Common myeloid progenitor, CD34-positive (primary cell): Measurements from ENCODE around the gene PHF12.
"Not testable (repeated sequence)": the region's sequence is repeated elsewhere in the genome, so short reads cannot be mapped to it uniquely, and the experiment has no call there.

ENCODE experiments used
- CTCF ChIA-PET: fragments of 350-600 bp; sonication (Branson Sonifier 250); formaldehyde crosslinking; loops from one replicate; lab custom pipeline; 2021; ENCODE audit warnings: antibody characterized with exemption; lab: Charles Lee
- POLR2A ChIA-PET: fragments of 350-600 bp; sonication (Branson Sonifier 250); formaldehyde crosslinking; loops from one replicate; lab custom pipeline; 2021; ENCODE audit warnings: antibody characterized with exemption; lab: Charles Lee
- DNase-seq, 3 donors: peaks; one replicate each; pipeline versions ENCODE4 v3.0.0 to v3.0.0-alpha.2; 2013
- H3K27ac ChIP-seq, 2 experiments: 1 replicate in 1 of 2; 2 replicates in 1 of 2; pipeline ENCODE4 v1.7.0; 2013; ENCODE audit warnings: inconsistent platforms in 2 of 2, low read length in 2 of 2, mild to moderate bottlenecking in 2 of 2, low read depth in 1 of 2, moderate library complexity in 1 of 2; ENCODE audit not compliant: severe bottlenecking in 2 of 2, insufficient read depth in 1 of 2, poor library complexity in 1 of 2
- H3K27me3 ChIP-seq, 5 experiments: replicated peaks in 2 of 5; 1 replicate in 3 of 5; 2 replicates in 2 of 5; pipeline versions ENCODE4 v1.6.1 to v1.7.0; 2013; ENCODE audit warnings: low read length in 4 of 5, mild to moderate bottlenecking in 2 of 5, moderate library complexity in 2 of 5, inconsistent platforms in 1 of 5; ENCODE audit not compliant: insufficient read depth in 5 of 5, control insufficient read depth in 4 of 5
- H3K36me3 ChIP-seq, 4 experiments: 1 replicate in 2 of 4; 2 replicates in 2 of 4; pipeline versions ENCODE4 v1.6.1 to v1.7.0; 2013; ENCODE audit warnings: low read length in 3 of 4, control low read depth in 1 of 4, mild to moderate bottlenecking in 1 of 4; ENCODE audit not compliant: control insufficient read depth in 4 of 4, insufficient read depth in 4 of 4
- H3K4me1 ChIP-seq, 4 experiments: 1 replicate in 3 of 4; 2 replicates in 1 of 4; pipeline versions ENCODE4 v1.6.1 to v1.7.1; 2013; ENCODE audit warnings: low read length in 3 of 4, mild to moderate bottlenecking in 3 of 4, control low read depth in 1 of 4, inconsistent platforms in 1 of 4, moderate library complexity in 1 of 4; ENCODE audit not compliant: control insufficient read depth in 4 of 4, insufficient read depth in 4 of 4; ENCODE audit errors: control extremely low read depth in 1 of 4
- H3K4me3 ChIP-seq, 7 experiments: 1 replicate in 4 of 7; 2 replicates in 3 of 7; pipeline versions ENCODE4 v1.5.1 to v1.7.0; 2013; ENCODE audit warnings: mild to moderate bottlenecking in 7 of 7, low read length in 6 of 7, moderate library complexity in 6 of 7, inconsistent platforms in 2 of 7, low read depth in 2 of 7, control low read depth in 1 of 7; ENCODE audit not compliant: insufficient read depth in 4 of 7, control insufficient read depth in 1 of 7; ENCODE audit errors: extremely low read depth in 1 of 7
- H3K9me3 ChIP-seq, 5 experiments: 1 replicate in 4 of 5; 2 replicates in 1 of 5; pipeline versions ENCODE4 v1.6.1 to v1.7.1; 2013; ENCODE audit warnings: low read length in 4 of 5, mild to moderate bottlenecking in 2 of 5, inconsistent platforms in 1 of 5, low read depth in 1 of 5, moderate library complexity in 1 of 5; ENCODE audit not compliant: control insufficient read depth in 4 of 5, insufficient read depth in 2 of 5; ENCODE audit errors: control extremely low read depth in 1 of 5
- WGBS: methylation state at CpG from one replicate; pipeline ENCODE4 v1.1.5; 2013; ENCODE audit not compliant: insufficient coverage; 5-methylcytosine and 5-hydroxymethylcytosine counted together

Gene PHF12

GRCh38 chr17:28907709-28908475, 43.4 kb downstream of the PHF12 start:
- 100% methylated on average over 1 of the region's 3 CpGs for WGBS
- POLR2A ChIA-PET, result interaction anchor here (2.8 kb wide), 1 partner anchor 18 kb away, joined by 9 read pairs; no protein-coding TSS in a partner anchor

GRCh38 chr17:28906706-28907438, 44.4 kb downstream of the PHF12 start:
- ChIA-PET POLR2A (interaction anchor here (2.8 kb wide), 1 partner anchor 19 kb away, joined by 9 read pairs; no protein-coding TSS in a partner anchor), CTCF (interaction anchor here (0.6 to 17.7 kb wide), 11 partner anchors 8 to 210 kb away, joined by 3 to 216 read pairs (median 4); partner anchors contain the start of gene FLOT2)
- Histone ChIP-seq H3K4me3 (no peak overlapping the region), H3K9me3 (no peaks in the 10 kb centered on the region), H3K27ac (no peak overlapping the region), H3K27me3 (no peaks in the 10 kb centered on the region), H3K36me3 (peaks cover 36 to 71% (median 58%) of the 10 kb centered on the region in 4 experiments), H3K4me1 (peaks cover 0 to 12% (median 8%) of the 10 kb centered on the region in 4 experiments)
- WGBS, result 91% methylated on average over 6 of the region's 7 CpGs
- DNase-seq, result no peak

More at GRCh38 chr17:28907709-28908475, 43.4 kb downstream of the PHF12 start:
- Histone ChIP-seq H3K27ac (peak overlapping the region in 1 of 2 experiments; percentile 30), H3K9me3 (no peaks in the 10 kb centered on the region), H3K4me1 (peaks cover 0 to 5% (median 4%) of the 10 kb centered on the region in 4 experiments), H3K36me3 (peaks cover 39 to 81% (median 68%) of the 10 kb centered on the region in 4 experiments), H3K4me3 (no peak overlapping the region), H3K27me3 (no peaks in the 10 kb centered on the region)
- CTCF ChIA-PET, result interaction anchor here (0.6 to 17.7 kb wide), 11 partner anchors 9 to 209 kb away, joined by 3 to 216 read pairs (median 4); partner anchors contain the start of gene FLOT2
- DNase-seq, result no peak

- WGBS, result 92% methylated on average over 9 of the region's 9 CpGs
- DNase-seq, result no peak
- Histone ChIP-seq H3K27ac (no peak overlapping the region), H3K4me3 (no peak overlapping the region), H3K27me3 (no peaks in the 10 kb centered on the region), H3K4me1 (peaks cover 0 to 18% (median 14%) of the 10 kb centered on the region in 4 experiments), H3K36me3 (peaks cover 33 to 65% (median 52%) of the 10 kb centered on the region in 4 experiments), H3K9me3 (no peaks in the 10 kb centered on the region)
- CTCF ChIA-PET, result interaction anchor here (1.1 to 17.7 kb wide), 5 partner anchors 8 to 57 kb away, joined by 3 to 216 read pairs (median 8); partner anchors contain the start of gene FLOT2
- POLR2A ChIA-PET, result interaction anchor here (2.8 kb wide), 1 partner anchor 20 kb away, joined by 9 read pairs; no protein-coding TSS in a partner anchor
These were observed 45.0 kb downstream of the PHF12 start for GRCh38 chr17:28906276-28906675.

GRCh38 chr17:28904800-28905199, 46.5 kb downstream of the PHF12 start:
- DNase-seq, result no peak
- H3K36me3 ChIP-seq, result peaks cover 19 to 50% (median 44%) of the 10 kb centered on the region in 4 experiments
- H3K9me3 ChIP-seq, result no peaks in the 10 kb centered on the region
- CTCF ChIA-PET, result interaction anchor here (0.7 to 17.7 kb wide), 8 partner anchors 9 to 152 kb away, joined by 3 to 216 read pairs (median 6); no protein-coding TSS in a partner anchor
- 60% methylated on average over 2 of the region's 4 CpGs for WGBS
- H3K4me1 ChIP-seq, result peaks cover 0 to 20% (median 18%) of the 10 kb centered on the region in 4 experiments
- peak overlapping the region in 1 of 2 experiments; percentile 14 for H3K27ac ChIP-seq
- POLR2A ChIA-PET, result no interaction called here
- H3K4me3 ChIP-seq, result no peak overlapping the region
- no peaks in the 10 kb centered on the region for H3K27me3 ChIP-seq

- DNase-seq, H3K27ac ChIP-seq, H3K27me3 ChIP-seq, H3K9me3 ChIP-seq: not testable (repeated sequence)
- POLR2A ChIA-PET, result interaction anchor here (1.3 kb wide), 1 partner anchor 46 kb away, joined by 5 read pairs; no protein-coding TSS in a partner anchor
- CTCF ChIA-PET, result interaction anchor here (0.6 to 17.7 kb wide), 13 partner anchors 9 to 140 kb away, joined by 3 to 216 read pairs (median 4); no protein-coding TSS in a partner anchor
- 83% methylated on average over 3 of the region's 5 CpGs for WGBS
- H3K4me1 ChIP-seq, result peaks cover 0 to 27% (median 19%) of the 10 kb centered on the region in 4 experiments
- peak overlapping the region in 1 of 7 experiments; percentile 74 for H3K4me3 ChIP-seq
- H3K36me3 ChIP-seq, result peaks cover 11 to 45% (median 32%) of the 10 kb centered on the region in 4 experiments
These were observed 47.8 kb downstream of the PHF12 start for GRCh38 chr17:28903546-28903841.

- CTCF ChIA-PET, result interaction anchor here (0.6 to 17.7 kb wide), 23 partner anchors 10 to 192 kb away, joined by 3 to 216 read pairs (median 4); partner anchors contain the start of genes PROCA1 and TLCD1
- H3K27ac ChIP-seq, result peak within 1 kb of the TSS; percentile 21 to 77
These were observed 48.3 kb downstream of the PHF12 start, which contains the start of gene DHRS13 for GRCh38 chr17:28902819-28903545. DHRS13 (minus strand) TSS chr17:28903079; CDS start chr17:28902944, 135 bp downstream.

More at GRCh38 chr17:28902819-28903545, 48.3 kb downstream of the PHF12 start, which contains the start of gene DHRS13:
- peak within 1 kb of the TSS; percentile 62 to 79 (median 75) for H3K4me3 ChIP-seq
- H3K4me1 ChIP-seq, result peaks cover 0 to 32% (median 23%) of the 10 kb centered on the region in 4 experiments
- DNase-seq, result peak; percentile 96 to 97 (median 96)
- peaks cover 9 to 41% (median 27%) of the 10 kb centered on the region in 4 experiments for H3K36me3 ChIP-seq
- no peaks in the 10 kb centered on the region for H3K27me3 ChIP-seq
- under 1% methylated on average over 48 of the region's 55 CpGs for WGBS
- no peaks in the 10 kb centered on the region for H3K9me3 ChIP-seq
- POLR2A ChIA-PET, result interaction anchor here (1.3 kb wide), 1 partner anchor 46 kb away, joined by 5 read pairs; no protein-coding TSS in a partner anchor
